ENCODE measurements around the gene MAPKBP1.

DNA sequence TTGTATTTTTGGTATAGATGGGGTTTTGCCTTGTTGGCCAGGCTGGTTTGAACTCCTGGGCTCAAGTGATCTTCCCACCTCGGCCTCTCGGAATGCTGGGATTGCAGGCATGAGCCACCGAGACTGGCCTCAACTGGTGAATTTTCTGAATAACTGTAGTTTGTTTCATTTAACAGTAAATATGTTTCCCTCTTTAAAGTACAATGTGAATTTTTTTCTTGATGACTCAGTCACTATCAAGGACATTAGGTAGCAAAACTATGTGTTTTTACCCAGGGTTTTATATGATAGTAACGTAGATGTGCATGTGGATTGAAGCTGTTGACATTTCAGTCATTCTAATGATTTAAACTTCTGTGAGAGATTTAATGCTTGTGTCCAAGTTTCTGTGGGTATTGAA lies 40.2 kb upstream of the MAPKBP1 start:
- TF ChIP-seq, protein P1, sequence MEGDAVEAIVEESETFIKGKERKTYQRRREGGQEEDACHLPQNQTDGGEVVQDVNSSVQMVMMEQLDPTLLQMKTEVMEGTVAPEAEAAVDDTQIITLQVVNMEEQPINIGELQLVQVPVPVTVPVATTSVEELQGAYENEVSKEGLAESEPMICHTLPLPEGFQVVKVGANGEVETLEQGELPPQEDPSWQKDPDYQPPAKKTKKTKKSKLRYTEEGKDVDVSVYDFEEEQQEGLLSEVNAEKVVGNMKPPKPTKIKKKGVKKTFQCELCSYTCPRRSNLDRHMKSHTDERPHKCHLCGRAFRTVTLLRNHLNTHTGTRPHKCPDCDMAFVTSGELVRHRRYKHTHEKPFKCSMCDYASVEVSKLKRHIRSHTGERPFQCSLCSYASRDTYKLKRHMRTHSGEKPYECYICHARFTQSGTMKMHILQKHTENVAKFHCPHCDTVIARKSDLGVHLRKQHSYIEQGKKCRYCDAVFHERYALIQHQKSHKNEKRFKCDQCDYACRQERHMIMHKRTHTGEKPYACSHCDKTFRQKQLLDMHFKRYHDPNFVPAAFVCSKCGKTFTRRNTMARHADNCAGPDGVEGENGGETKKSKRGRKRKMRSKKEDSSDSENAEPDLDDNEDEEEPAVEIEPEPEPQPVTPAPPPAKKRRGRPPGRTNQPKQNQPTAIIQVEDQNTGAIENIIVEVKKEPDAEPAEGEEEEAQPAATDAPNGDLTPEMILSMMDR (IDR thresholded peaks at IDR 0.05) = no peak
- no peak for TF ChIP-seq POLR2A (IDR thresholded peaks at IDR 0.05)
